ENCODE results near the gene SNX14. TPM values are rescaled to one million over a fixed set of nuclear protein-coding genes. Genes with fewer than 3 reads are reported as not detected.
A peak's percentile ranks its signal among the peaks of the same experiment; 100 is the strongest.

SNX14 gene
- total and polyA plus RNA-seq, 10 of the 15 experiments (the other 5 are each of a cell fraction or from before 2014, with no cell fraction given) = 34.2 to 122 (median 51.0) TPM

DNA sequence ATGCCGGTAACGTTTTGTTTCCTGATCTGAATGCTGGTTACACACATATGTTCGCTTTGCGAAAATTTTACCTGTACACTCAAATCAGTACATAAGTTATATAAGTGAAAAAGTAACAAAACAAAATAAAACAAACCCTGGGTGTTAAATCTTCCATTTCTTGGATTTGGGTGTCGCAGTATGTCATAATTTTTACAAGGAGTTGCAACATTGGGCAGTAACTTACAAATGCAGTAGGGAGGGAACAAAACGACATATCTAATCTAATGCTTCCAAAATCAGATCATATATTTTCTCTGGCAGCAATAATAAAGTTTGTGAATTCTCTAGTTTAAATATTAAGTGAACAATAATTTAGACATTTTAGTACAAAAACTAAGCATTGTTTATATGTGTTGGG, 25.2 kb downstream of the SNX14 start:
- Histone ChIP-seq H2AFZ (ENCODE audit: control insufficient read depth, low read depth, low read length) (no peak overlapping the region), H3K4me1 (ENCODE audit: control insufficient read depth, insufficient read depth, low read length) (no peaks in the 10 kb centered on the region), H3K4me2 (ENCODE audit: control insufficient read depth, insufficient read depth) (no peak overlapping the region), H3K79me2 (ENCODE audit: control insufficient read depth, insufficient read depth, low read length) (no peaks in the 10 kb centered on the region), H3K27me3 (replicated peaks in 1 of 2; ENCODE audit: control insufficient read depth in 2 of 2, insufficient read depth in 2 of 2, low read length in 1 of 2) (no peaks in the 10 kb centered on the region), H3K4me3 (no peak overlapping the region), H3K9ac (ENCODE audit: control insufficient read depth, insufficient read depth, low read length) (no peak overlapping the region), H3K9me3 (replicated peaks; ENCODE audit: control insufficient read depth, insufficient read depth, low read length) (no peaks in the 10 kb centered on the region; the same call in 2 of the 3 replicates), H3K36me3 (ENCODE audit: control insufficient read depth in 2 of 2, insufficient read depth in 2 of 2, low read length in 1 of 2) (peaks cover 0 to 4% of the 10 kb centered on the region in 2 experiments; a peak in 1 of 4 replicates), H4K20me1 (ENCODE audit: control insufficient read depth, insufficient read depth) (no peaks in the 10 kb centered on the region), H3K27ac (ENCODE audit: control insufficient read depth, insufficient read depth) (no peak overlapping the region)
- RAD21 ChIA-PET (ENCODE audit: unreplicated experiment) = interaction anchor here (1.9 kb wide), 1 partner anchor 213 kb away, joined by 4 read pairs; no protein-coding TSS in a partner anchor
- POLR2A ChIA-PET = no interaction called here
- TSS peak; percentile 24 for BruUV-seq (replicated peaks)
- DNase-seq (ENCODE audit: low read depth, low spot score) = no peak
- intact Hi-C loops (cut with micrococcal nuclease; ENCODE audit: unreplicated experiment) (no loop called here), in situ Hi-C loops (cut with MboI) (no loop called here)
- FAIRE-seq = no peak
- CTCF ChIA-PET = no interaction called here
- SMC1A ChIA-PET (ENCODE audit: uncharacterized antibody, unreplicated experiment) = interaction anchor here (1.1 kb wide), 1 partner anchor 85 kb away, joined by 3 read pairs; no protein-coding TSS in a partner anchor
- TF ChIP-seq RCOR1 (conservative IDR thresholded peaks at IDR 0.05; ENCODE audit: low read depth, low read length) (no peak), TCF12 (IDR thresholded peaks at IDR 0.05; ENCODE audit: low read depth, low read length) (no peak), BRCA1 (IDR thresholded peaks at IDR 0.05; ENCODE audit: low read depth, low read length) (no peak), ZZZ3 (IDR thresholded peaks at IDR 0.05; ENCODE audit: control insufficient read depth, insufficient read length, low read depth) (no peak), RB1 (IDR thresholded peaks at IDR 0.05; ENCODE audit: borderline replicate concordance) (no peak), NBN (IDR thresholded peaks at IDR 0.05) (no peak), ZNF207 (IDR thresholded peaks at IDR 0.05; ENCODE audit: borderline replicate concordance) (no peak), NRF1 (conservative IDR thresholded peaks at IDR 0.05; ENCODE audit: low read depth, low read length) (no peak), SMC3 (IDR thresholded peaks at IDR 0.05; ENCODE audit: borderline replicate concordance, low read length) (no peak), BCL11A (IDR thresholded peaks at IDR 0.05; ENCODE audit: low read depth, low read length) (no peak), ATF7 (IDR thresholded peaks at IDR 0.05; ENCODE audit: low read depth) (no peak), HDGF (IDR thresholded peaks at IDR 0.05) (no peak), SREBF2 (IDR thresholded peaks at IDR 0.05; ENCODE audit: low read length) (no peak), HCFC1 (IDR thresholded peaks at IDR 0.05; ENCODE audit: low read length) (no peak), CREB1 (IDR thresholded peaks at IDR 0.05; ENCODE audit: low read depth) (no peak), IKZF1 (conservative IDR thresholded peaks at IDR 0.05) (no peak)
- TF ChIP-seq, protein P1, sequence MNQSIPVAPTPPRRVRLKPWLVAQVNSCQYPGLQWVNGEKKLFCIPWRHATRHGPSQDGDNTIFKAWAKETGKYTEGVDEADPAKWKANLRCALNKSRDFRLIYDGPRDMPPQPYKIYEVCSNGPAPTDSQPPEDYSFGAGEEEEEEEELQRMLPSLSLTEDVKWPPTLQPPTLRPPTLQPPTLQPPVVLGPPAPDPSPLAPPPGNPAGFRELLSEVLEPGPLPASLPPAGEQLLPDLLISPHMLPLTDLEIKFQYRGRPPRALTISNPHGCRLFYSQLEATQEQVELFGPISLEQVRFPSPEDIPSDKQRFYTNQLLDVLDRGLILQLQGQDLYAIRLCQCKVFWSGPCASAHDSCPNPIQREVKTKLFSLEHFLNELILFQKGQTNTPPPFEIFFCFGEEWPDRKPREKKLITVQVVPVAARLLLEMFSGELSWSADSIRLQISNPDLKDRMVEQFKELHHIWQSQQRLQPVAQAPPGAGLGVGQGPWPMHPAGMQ (IDR thresholded peaks at IDR 0.05; ENCODE audit: borderline replicate concordance) = no peak
- no peak for ATAC-seq
- 97% methylated on average over 6 of the region's 6 CpGs for WGBS (ENCODE audit: insufficient coverage, insufficient replicate concordance, low lambda C conversion rate, missing lambda C conversion rate)
